Measurements from ENCODE around the gene C1orf94. TPM values are rescaled to one million over a fixed set of nuclear protein-coding genes. Genes with fewer than 3 reads are reported as not detected.

C1orf94 gene
- polyA plus RNA-seq, 1 experiment: not detected

DNA sequence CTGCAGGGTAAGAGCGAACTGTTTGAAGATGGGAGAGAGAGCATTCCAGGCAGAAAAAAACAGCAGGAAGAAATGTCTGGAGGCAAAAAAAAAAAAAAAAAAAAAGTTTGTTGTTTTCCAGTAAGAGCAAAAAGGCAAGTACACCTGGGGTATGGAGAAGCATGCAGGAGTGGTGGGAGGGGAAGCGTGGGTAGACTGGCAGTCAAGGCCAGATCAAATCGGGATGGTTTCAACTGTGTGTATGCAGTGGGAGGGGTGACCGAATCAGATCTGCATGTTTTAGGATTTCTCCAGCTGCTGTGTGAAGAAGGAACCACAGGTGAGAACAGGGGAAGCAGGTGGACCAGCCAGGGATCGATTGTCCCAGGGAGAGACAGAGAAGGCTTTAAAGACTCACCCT is 46.4 kb upstream of the C1orf94 start:
- TF ChIP-seq, protein P1, sequence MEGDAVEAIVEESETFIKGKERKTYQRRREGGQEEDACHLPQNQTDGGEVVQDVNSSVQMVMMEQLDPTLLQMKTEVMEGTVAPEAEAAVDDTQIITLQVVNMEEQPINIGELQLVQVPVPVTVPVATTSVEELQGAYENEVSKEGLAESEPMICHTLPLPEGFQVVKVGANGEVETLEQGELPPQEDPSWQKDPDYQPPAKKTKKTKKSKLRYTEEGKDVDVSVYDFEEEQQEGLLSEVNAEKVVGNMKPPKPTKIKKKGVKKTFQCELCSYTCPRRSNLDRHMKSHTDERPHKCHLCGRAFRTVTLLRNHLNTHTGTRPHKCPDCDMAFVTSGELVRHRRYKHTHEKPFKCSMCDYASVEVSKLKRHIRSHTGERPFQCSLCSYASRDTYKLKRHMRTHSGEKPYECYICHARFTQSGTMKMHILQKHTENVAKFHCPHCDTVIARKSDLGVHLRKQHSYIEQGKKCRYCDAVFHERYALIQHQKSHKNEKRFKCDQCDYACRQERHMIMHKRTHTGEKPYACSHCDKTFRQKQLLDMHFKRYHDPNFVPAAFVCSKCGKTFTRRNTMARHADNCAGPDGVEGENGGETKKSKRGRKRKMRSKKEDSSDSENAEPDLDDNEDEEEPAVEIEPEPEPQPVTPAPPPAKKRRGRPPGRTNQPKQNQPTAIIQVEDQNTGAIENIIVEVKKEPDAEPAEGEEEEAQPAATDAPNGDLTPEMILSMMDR (IDR thresholded peaks at IDR 0.05; ENCODE audit: insufficient read depth, low read depth, low read length): no peak
- no peaks in the 10 kb centered on the region for H3K27me3 ChIP-seq (ENCODE audit: control insufficient read depth, insufficient read depth, low read length)
- ChIA-PET CTCF (no interaction called here), POLR2A (no interaction called here)
- no peaks in the 10 kb centered on the region for H3K36me3 ChIP-seq (ENCODE audit: control insufficient read depth, insufficient read depth, low read length)
- no peak overlapping the region for H3K4me3 ChIP-seq (ENCODE audit: low read depth, low read length)
- DNase-seq (ENCODE audit: low read depth): no peak

GRCh38 chr1:34131396-34132160 is 45.1 kb upstream of the C1orf94 start:
- Histone ChIP-seq H3K4me3 (ENCODE audit: low read depth, low read length) (no peak overlapping the region), H3K27me3 (ENCODE audit: control insufficient read depth, insufficient read depth, low read length) (no peaks in the 10 kb centered on the region), H3K36me3 (ENCODE audit: control insufficient read depth, insufficient read depth, low read length) (no peaks in the 10 kb centered on the region)
- DNase-seq (ENCODE audit: low read depth): no peak
- POLR2A ChIA-PET: no interaction called here
- CTCF ChIA-PET: interaction anchor here (2.9 kb wide), 1 partner anchor 31 kb away, joined by 10 read pairs; no protein-coding TSS in a partner anchor
- TF ChIP-seq, protein P1 (IDR thresholded peaks at IDR 0.05; ENCODE audit: insufficient read depth, low read depth, low read length): no peak

- ChIA-PET POLR2A (no interaction called here), CTCF (interaction anchor here (2.9 kb wide), 1 partner anchor 31 kb away, joined by 10 read pairs; no protein-coding TSS in a partner anchor)
- no peaks in the 10 kb centered on the region for H3K27me3 ChIP-seq (ENCODE audit: control insufficient read depth, insufficient read depth, low read length)
- DNase-seq (ENCODE audit: low read depth): no peak
- H3K36me3 ChIP-seq (ENCODE audit: control insufficient read depth, insufficient read depth, low read length): no peaks in the 10 kb centered on the region
- H3K4me3 ChIP-seq (ENCODE audit: low read depth, low read length): no peak overlapping the region
- TF ChIP-seq, protein P1 (IDR thresholded peaks at IDR 0.05; ENCODE audit: insufficient read depth, low read depth, low read length): no peak
These were observed 44.6 kb upstream of the C1orf94 start for GRCh38 chr1:34132161-34132420.

DNA sequence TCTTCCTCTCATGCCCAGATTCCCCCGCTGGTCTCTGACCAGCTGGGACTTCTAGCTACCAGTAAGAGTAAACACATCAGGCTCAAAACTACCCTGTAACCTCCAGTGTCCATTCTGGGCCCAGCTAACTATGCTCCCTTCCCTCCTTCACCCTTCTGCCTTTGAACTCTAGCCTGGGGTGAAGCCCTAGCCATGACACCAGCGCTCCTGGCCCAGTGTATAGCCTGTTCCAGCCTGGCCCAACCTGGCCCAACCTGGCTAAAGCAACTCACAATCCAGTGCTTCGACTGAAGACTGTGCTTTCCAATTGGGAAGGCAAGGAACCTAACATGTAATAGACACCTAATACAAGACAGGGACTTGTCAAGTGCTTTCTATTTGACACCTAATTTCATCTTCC is 39.3 kb upstream of the C1orf94 start:
- no peaks in the 10 kb centered on the region for H3K27me3 ChIP-seq (ENCODE audit: control insufficient read depth, insufficient read depth, low read length)
- CTCF ChIA-PET: interaction anchor here (0.5 to 1.2 kb wide), 4 partner anchors 23 to 778 kb away, joined by 3 to 4 read pairs (median 3); no protein-coding TSS in a partner anchor
- no peaks in the 10 kb centered on the region for H3K36me3 ChIP-seq (ENCODE audit: control insufficient read depth, insufficient read depth, low read length)
- no peak overlapping the region for H3K4me3 ChIP-seq (ENCODE audit: low read depth, low read length)
- POLR2A ChIA-PET: no interaction called here
- DNase-seq (ENCODE audit: low read depth): no peak
- TF ChIP-seq, protein P1 (IDR thresholded peaks at IDR 0.05; ENCODE audit: insufficient read depth, low read depth, low read length): no peak

DNA sequence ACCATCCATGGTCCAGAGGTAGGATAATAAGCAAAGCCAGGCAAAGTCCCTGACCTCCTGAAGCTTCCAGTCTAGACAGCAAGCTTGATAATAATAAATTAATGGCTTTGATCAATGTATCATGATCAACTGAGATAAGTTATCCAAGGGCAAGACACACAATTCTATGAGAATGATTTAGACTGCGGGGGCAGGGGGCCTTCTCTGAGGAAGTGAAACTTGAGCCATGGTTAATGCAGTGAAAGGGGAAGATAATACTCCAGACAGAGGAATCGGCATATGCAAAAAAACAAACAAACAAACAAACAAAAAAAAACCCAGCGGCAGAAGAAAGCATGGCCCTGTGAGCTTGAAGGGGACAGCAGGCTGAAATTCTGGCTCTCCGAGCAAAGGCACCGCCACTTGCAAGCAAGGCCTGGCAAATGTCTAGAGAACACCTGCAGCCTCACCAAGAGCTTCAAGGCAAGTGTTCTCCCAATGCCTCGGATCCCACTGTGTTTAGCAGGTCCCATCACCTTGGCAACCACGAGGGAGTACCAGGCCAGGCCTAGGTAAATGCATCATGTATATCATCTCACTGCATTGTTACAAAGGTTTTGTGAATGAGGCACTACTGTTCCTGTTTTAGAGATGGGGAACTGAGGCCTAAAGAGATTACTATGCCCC is 36.6 kb upstream of the C1orf94 start:
- ChIA-PET POLR2A (no interaction called here), CTCF (no interaction called here)
- Histone ChIP-seq H3K4me3 (ENCODE audit: low read depth, low read length) (no peak overlapping the region), H3K27me3 (ENCODE audit: control insufficient read depth, insufficient read depth, low read length) (no peaks in the 10 kb centered on the region), H3K36me3 (ENCODE audit: control insufficient read depth, insufficient read depth, low read length) (no peaks in the 10 kb centered on the region)
- DNase-seq (ENCODE audit: low read depth): no peak
- TF ChIP-seq, protein P1 (IDR thresholded peaks at IDR 0.05; ENCODE audit: insufficient read depth, low read depth, low read length): no peak
